Measurements from ENCODE around the gene INTS1. TPM values are rescaled to one million over a fixed set of nuclear protein-coding genes. Genes with fewer than 3 reads are reported as not detected.
"Not testable (repeated sequence)": the region's sequence is repeated elsewhere in the genome, so short reads cannot be mapped to it uniquely, and the experiment has no call there.

Gene INTS1
- total RNA-seq, 1 donor from 2014 or later = 108 TPM

GRCh38 chr7:1445341-1445740 is 58.8 kb downstream of the INTS1 start:
- no peak for DNase-seq (ENCODE audit: low spot score)

GRCh38 chr7:1444925-1445322 is 59.3 kb downstream of the INTS1 start:
- no peak for DNase-seq (ENCODE audit: low spot score)

DNA sequence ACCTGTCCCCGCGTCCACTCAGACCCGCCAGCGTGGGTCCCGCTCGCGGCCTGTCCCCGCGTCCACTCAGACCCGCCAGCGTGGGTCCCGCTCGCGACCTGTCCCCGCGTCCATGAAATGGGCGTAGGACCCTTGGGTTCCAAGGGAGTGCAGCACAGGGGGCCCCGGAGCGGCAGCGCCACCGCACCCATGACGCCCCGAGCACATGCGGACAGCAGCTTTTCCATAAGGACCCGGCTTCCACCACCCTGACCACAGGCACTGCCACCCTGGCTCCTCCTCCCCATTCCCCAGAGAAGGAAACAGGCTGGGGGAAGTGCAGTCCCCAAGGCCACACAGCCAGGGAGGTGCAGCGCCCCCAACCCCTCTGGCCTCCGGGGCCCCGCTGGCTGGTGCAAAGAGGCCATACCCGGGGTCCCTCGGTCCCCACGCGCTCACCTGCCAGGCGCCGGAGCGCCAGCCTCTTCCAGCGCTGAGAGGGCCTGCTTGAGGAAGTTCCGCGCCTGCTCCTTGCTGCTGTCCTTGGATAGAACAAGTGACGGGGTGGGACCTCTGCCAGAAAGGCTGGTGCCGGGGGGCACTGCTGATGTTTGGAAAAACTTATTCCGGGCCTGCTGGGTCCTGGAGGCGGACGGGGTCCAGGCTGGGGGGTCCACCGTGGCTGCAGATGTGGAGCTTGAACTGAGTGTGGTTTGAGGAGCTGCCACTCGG is 59.8 kb downstream of the INTS1 start:
- no peak for DNase-seq (ENCODE audit: low spot score)

DNA sequence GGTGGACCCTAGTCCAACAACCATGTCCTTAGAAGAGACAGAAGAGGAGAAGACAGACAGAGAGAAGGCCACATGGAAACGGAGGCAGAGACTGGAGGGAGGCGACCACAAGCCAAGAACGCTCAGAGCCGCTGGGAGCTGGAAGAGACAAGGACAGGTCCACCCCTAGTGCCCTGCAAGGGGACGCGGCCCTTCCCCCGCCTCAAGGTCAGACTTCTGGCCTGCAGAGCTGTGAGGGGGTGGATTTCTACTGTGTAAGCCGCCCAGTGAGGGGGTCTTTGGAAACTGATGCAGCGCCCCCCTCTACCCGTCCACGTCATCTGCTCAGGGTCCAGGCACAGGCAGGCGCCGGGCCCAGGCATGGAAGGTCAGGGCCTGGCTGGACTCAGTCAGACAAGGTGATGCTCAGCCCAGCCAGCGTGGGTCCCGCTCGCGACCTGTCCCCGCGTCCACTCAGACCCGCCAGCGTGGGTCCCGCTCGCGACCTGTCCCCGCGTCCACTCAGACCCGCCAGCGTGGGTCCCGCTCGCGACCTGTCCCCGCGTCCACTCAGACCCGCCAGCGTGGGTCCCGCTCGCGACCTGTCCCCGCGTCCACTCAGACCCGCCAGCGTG is 60.5 kb downstream of the INTS1 start:
- not testable (repeated sequence) for DNase-seq (ENCODE audit: low spot score)

- no peak for DNase-seq (ENCODE audit: low spot score)
These were observed 61.6 kb downstream of the INTS1 start for GRCh38 chr7:1442355-1443124.

DNA sequence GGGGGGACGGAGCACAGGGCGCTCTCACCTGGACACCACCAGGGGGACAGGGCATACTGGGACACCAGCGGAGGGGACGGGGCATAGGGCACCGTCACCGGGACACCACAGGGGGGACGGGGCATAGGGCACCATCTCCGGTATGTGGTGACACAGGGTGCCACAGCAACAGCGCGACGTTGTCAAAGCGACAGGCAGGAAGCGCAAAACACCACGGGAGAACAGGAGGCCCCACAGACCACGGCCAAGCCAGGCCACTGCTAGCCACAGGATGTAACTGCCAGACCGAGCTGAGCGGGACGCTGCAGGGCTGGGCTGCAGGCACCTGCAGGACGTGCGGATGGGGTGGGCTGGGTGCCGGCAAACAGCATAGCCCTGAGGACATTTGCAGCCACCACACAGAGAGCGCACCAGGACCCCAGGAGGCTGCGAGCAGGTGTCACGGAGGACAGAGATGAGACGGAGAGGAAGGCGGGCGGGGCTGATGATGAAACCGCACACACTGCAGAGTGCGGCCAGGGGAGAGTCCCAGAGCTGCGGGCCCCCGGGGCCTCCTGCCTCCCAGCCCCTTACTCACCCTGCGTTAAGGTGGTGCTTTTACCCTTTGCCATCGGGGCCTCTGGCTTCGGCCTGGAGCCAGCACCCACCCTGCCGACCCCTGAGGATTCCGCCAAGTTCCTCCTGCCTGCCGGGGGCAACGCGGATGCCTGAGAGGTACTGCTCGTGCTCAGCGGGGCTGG is 62.4 kb downstream of the INTS1 start:
- DNase-seq (ENCODE audit: low spot score) = no peak

DNA sequence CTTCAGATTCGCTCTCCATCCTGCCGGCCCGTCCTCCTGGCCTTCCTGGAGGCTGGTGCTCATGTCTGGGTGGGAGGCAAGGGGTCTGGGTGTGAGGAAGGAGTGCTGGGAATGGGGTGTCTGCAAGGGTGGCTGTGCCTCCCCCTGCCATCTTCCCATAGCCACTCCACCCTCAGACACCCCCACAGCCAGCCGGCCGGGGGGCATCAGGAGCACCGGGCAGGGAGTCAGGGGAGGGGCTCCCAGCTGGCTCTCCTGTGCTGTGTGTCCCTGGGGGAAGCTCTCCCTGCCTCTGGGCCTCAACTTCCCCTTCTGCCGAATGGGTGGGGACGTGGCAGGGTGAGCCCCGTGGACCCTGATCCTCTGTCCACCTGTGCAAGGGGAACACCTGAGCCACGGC is 63.6 kb downstream of the INTS1 start:
- DNase-seq (ENCODE audit: low spot score) = no peak

DNA sequence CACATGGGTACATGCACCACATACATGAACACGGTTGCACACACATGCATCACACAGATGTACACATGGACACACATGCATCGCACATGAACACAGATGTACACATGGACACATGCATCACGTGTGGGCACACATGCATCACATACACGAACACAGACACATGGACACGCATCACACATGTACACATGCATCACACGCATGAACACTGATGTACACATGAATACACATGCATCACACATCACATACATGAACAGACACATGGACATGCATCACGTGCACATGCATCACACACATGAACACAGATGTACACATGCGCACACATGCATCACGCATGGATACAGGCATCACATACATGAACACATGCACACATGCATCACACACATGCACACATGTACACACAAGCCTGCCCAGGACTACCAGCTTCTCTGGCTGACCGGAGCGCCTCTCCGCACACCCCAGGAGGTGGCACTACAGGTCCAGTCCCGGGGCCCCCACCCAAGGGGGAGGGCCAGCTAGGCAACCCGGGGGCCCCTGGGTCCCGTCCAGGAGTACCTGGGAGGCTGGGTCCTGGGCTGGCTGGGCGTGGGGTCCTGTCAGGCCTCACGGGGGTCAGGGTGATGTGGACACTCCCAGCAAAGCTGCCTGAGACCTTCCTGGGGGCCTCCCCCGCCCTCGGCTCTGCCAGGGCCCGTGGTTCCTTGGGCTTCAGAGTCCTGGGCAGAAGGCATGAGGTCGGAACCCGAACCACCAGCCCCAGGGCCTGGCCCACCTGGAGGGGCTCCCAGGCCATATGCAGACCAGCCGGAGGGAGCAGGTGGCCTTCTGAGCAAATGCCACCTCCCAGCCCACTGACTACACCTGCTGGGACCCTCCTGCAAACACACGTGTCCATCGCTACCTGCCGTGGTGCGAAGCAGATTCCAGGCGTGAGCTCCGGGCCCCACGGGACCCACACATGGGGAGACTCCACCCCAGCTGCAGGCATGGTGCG is 64.5 kb downstream of the INTS1 start:
- DNase-seq (ENCODE audit: low spot score) = no peak

GRCh38 chr7:1438821-1439220 is 65.4 kb downstream of the INTS1 start:
- DNase-seq (ENCODE audit: low spot score) = no peak

DNA sequence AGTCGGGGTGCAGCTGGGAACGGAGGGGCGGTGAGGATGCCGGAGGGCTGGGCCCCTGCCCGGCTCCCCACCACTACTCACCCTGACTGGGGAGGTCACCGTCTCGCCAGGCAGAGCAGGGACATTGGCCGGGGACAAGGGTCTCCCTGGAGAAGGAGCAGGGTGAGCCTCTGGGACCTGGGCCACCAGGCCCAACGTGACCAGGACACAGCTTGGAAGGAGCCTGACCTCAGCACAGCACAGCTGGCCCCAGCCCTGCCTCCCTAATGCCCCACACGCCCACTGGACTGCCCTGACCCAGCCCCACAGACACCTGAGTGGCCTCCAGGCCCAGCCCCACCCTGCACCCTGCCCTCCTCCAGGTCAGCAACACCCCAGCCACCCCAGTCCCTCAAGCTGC is 66.0 kb downstream of the INTS1 start:
- no peak for DNase-seq (ENCODE audit: low spot score)

GRCh38 chr7:1437155-1437880 is 66.9 kb downstream of the INTS1 start:
- no peak for DNase-seq (ENCODE audit: low spot score)

GRCh38 chr7:1436608-1437007 is 67.6 kb downstream of the INTS1 start:
- no peak for DNase-seq (ENCODE audit: low spot score)

- no peak for DNase-seq (ENCODE audit: low spot score)
These were observed 69.1 kb downstream of the INTS1 start for GRCh38 chr7:1434891-1435670.

DNA sequence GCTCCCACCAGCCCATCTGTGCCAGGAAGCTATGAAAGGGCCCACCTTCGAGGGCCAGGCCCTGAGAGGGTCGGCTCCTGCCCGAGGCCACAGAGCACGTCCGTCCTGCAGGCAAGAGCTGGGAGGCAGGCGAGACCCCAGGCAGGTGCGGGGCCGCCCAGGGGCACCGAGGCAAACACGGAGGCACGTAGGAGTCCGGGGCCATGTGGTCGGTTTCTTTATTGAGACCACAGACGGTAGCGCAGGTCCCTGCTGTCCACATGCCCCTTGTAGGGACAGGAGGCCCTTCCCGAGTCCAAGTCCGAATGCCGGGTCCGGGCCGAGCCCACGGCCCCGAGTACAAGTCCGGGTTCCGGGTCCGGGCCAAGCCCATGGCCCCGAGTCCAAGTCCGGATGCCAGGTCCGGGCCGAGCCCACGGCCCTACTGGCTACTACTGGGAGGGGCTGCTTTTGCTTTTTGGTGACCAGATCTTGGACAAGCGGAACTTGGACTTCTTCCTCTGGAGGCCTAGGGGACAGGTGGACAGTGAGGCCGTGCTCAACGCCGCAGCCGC is 69.9 kb downstream of the INTS1 start:
- no peak for DNase-seq (ENCODE audit: low spot score)

DNA sequence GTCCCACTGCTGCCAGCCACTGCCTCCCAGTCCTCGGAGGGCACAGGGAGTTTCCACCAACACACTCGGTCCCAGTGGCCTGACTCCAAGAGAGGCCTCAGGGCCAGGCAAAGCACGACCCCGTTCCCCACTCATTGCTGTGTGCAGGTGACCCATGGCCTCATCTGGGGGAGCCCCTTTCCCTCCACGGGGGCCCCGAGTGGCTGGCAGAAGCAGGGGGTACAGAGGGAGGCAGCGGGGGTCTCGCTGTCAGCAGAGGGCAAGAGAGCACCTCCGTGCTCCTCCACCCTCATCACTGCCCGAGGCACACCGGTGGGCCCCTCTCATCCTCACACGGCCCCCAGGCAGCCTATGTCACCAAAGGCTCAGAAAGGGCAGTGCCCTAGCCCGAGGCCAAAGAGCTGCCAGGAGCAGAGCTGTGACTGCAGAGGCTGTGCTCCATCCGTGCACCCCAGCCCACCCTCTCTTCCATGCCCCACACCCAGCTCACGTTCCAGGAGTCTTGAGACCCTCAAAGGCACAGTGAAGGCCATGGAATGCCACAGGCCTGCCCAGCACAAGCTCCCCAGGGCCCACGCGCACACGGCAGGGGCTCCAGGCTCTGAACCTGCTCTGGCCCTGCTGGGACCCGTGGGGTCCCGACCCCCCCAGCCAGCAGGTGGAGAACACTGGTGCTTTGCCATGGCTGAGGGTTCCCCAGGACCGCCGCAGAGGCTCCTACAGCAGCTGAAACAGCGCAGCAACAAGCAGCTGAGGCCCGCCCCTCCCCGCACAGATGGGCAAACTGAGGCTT is 70.9 kb downstream of the INTS1 start:
- no peak for DNase-seq (ENCODE audit: low spot score)

GRCh38 chr7:1432411-1433082 is 71.6 kb downstream of the INTS1 start:
- peak; percentile 58 for DNase-seq (ENCODE audit: low spot score)

DNA sequence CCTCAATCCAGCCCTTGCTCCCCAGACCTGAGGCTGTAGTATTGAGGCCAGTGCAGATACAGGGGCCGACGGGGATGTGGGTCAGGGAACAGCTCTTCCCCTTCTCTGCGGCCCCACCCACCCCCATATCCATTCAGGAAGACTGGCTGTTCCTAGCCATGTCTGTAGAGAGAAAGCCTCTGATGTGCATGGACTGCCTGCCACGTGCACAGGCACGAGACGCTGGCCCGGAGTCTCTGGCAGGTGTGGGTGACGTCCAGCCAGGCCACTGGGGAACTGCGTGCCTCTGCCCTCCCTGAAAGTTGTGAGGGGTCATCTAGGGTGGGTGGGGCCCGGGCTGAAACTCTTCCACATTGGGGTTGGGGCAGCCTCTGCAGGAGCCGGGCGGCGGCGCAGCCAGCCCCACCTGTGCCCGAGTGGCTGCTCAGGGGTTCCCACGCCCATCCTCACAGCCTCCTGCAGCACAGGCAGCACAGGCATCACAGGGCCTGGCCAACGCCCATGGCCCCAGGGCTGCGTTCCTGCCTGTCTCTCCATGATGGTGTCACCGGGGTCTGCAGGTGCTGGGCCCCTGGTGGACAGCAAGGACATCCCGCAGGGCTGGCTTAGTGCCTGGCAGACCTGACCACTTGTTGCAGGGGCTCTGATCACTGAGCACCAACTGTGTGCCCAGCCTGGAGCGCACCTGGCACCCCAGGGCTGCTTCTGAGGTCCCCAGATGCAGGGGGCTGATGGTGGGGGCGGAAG is 72.4 kb downstream of the INTS1 start:
- DNase-seq (ENCODE audit: low spot score) = no peak
